SIG-M5 treated with dmso at 0.1 percent for 504 hours (cell line): ENCODE results near the gene HSPA6.
"Not testable (repeated sequence)": the region's sequence is repeated elsewhere in the genome, so short reads cannot be mapped to it uniquely, and the experiment has no call there.

Experiments
- DNase-seq: peaks from one replicate; lab custom pipeline; 2025; ENCODE audit not compliant: unreplicated experiment; lab: John Stamatoyannopoulos, UW

Gene HSPA6

GRCh38 chr1:161523817-161524741, at the start of gene HSPA6:
HSPA6 (plus strand) TSS chr1:161524540; CDS start chr1:161524659, 119 bp downstream.
- peak; percentile 82 for DNase-seq

DNA sequence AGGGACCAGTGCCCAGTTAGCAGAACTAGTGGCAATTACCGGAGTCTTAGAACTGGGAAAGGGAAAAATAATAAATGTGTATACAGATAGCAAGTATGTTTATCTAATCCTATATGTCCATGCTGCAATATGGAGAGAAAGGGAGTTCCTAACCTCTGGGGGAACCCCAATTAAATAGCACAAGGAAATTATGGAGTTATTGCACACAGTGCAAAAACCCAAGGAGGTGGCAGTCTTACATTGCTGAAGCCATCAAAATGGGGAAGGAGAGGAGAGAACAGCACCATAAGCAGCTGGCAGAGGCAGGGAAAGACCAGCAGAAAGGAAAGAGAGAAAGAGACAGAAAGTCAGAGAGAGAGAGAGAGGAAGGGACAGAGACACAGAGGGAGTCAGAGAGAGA, 46.6 kb upstream of the HSPA6 start:
- DNase-seq, result not testable (repeated sequence)

- DNase-seq, result no peak
Observed at GRCh38 chr1:161478985-161479384, 45.4 kb upstream of the HSPA6 start.

GRCh38 chr1:161480381-161481035, 43.8 kb upstream of the HSPA6 start:
- DNase-seq, result no peak

DNA sequence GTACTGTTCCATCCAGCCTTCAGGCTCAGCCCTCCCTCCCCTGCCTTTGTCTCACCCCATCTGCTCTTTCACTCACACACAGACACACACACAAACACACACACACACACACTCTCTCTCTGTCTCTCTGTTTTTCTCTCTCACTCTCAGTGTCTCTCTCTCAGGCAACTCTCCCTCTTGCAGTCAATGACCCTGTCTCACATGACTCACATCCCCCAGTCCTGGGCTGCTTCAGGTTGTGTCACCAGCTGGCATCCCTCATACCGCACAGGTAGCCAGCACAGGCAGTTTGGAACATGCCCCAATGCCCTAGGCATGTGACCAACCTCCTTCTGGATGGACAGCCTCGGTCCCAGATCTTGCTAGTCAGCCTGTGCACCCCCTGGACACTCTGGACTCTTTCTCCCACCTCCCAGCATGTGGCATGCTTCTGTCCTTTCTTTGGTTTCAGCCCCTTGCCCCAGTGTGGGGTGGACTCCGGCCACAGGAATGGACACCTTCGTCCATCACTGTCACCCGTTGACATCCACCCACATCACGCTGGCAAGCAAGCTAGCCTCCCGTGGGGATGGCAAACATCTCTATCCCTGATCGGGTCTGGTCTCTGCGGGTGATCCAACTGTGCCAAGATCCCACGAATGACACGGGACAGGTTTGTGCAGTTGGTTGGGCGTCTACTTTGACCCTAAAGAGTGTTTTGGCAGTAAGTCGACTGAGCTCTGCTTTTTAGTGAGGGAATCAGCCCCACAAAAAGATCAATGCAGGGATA, 42.5 kb upstream of the HSPA6 start:
- DNase-seq, result no peak

GRCh38 chr1:161482610-161483009, 41.7 kb upstream of the HSPA6 start:
- DNase-seq, result no peak

DNA sequence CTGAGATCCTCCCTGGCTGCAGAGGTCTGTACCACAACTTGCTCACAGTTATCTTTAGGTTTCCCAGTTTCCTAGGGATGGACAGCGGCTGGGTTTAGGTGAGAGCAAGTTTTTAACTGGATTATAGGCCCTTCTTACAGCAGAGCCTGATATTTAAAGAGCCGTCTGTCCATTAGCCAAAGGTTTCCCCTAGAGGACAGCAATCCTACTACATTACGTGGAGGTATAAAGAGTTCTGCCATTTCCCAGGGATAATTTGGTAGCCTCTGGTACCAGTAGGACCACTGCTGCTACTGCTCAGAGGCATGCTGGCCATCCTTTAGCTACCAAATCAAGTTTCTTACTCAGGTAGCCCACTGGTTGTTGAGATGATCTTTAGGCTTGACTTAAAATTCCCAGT, 41.0 kb upstream of the HSPA6 start:
- no peak for DNase-seq

- peak; percentile 53 for DNase-seq
Observed at GRCh38 chr1:161484613-161485012, 39.7 kb upstream of the HSPA6 start.

DNA sequence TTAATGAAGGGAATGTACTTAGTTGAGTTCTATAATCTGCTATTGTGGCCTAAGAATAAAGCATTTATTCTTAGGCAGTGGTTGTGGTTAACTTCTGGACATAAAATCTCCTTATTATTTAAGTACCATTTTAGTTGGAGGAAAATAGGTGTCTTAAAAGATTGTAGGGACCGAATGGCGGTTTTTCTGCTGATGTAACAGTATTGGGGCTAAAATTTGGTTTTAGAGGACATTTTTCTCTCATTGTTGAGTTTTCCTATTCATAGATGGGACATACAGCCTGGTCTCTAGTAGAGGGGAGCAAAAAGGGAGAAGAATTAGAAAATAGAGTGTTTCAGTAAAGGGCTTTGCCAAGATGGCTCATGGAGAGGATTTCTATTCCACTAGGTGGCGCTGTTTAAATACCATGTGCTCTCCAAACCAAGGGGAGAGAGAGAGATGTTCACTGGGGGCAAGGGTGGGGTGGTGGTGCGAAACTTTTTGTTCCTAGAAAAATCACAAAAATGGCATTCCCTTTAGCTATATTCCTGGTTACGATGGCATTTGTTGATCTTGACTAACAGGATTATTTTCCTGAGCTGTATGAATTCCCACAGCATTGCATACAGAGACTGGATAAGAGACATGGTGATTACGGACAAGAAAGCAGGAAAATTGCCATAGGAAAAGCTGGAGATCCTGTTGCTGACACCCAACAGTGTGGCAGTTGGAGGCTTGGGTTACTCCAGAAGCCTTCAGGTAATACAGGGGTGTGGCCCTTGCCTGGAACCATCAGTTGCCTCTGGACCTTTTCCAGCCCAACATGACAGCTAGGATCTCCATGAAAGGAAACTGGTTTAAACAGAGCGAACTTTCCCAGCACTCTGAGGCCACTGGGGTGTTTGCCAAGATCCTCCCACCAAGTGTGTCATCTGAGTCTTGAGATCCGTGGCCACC, 37.3 kb upstream of the HSPA6 start:
- peak; percentile 78 for DNase-seq

DNA sequence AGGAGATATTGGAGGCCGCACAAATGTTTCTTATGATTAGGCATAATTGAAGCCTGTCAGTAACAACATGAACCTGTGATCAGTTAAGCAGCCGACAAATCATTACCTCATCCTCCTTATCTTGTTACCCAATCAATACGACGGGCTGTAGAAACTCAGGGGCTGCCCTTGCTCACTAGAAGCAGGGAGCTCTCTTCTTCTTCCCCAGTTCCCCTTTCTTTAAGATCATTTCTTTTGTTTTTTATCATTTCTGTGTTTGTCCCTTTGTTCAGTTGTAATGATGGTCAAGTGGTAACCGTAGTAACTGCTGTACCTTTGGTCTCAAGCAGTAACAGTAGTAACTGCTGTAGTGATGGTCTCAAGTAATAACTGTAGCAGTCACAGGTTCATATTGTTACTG, 32.9 kb upstream of the HSPA6 start:
- DNase-seq, result peak; percentile 95

GRCh38 chr1:161492827-161493226, 31.5 kb upstream of the HSPA6 start:
- no peak for DNase-seq

GRCh38 chr1:161494091-161494735, 30.1 kb upstream of the HSPA6 start:
- DNase-seq, result no peak

DNA sequence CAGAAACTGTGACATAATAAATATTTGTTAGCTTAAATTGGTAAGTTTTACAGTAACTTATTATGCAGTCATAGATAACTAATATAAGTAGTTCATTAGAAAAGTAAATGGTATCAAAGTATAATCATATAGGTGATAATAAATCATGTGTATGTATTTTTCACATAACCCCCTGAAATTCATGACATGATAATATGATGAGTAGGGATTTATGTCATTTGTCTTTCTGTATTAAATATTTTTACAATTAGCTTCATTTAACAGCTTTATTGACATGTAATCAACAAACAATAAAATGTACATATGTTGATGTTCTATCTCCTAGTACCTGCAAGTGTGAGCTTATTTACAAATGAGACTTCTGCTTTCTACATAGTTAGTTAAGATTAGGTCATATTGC, 28.9 kb upstream of the HSPA6 start:
- no peak for DNase-seq

- DNase-seq, result no peak
Observed at GRCh38 chr1:161497961-161498360, 26.4 kb upstream of the HSPA6 start.

DNA sequence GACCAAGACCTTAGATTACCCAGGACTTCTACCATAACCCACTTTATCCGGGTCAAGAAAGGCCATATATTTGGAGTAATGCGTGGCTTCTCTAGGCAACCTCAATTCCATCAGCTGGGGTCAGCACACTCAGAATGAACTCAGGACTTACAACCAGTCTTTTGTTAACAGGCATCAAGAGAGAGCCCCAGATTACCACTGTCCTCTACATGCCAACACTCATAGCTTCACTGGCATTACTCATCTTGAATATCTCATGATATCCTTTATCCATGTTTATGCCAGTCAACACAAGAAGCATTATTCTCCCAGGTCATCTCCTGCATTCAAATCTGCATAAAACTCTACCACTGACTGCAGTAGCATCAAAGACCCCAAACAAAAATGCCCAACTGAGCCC, 25.7 kb upstream of the HSPA6 start:
- DNase-seq, result no peak

DNA sequence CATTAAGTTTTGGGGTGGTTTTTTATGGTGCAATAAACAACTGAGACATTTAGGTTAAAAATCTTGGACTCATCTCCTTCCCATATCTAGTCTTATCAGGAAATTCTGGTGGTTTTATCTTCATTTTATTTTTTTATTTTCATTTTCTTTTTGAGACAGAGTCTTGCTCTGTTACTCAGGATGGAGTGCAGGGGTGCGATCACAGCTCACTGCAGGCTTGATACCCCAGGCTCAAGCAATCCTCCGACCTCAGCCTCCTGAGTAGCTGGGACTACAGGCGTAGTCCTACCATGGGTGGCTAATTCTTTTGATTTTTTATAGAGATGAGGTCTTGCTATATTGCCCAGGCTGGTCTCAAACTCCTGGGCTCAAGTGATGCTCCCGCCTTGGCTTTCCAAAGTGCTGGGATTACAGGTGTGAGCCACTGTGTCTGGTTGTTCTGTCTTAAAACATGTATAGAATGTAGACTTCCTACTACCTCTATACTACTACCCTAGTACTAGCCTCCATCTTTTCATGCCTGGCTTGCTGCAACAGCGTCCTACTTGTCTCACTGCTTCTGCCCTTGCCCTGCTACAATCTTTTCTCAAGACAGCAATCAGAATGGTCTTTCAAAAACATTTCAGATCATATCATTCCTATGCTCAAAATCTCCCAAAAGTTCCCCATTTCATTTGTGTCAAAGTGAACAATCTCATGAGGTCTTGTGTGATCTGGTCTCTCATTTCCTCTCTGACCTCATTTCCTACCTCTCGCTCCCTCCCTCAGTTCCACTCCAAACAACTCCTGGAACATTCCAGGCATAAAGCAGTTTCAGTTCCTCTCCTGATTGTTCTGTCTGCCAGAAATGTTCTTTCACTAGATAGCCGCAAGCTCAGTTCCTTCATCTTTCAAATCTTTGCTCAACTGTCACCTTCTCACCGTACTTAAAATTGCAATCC, 25.0 kb upstream of the HSPA6 start:
- DNase-seq, result peak; percentile 87

GRCh38 chr1:161501234-161501633, 23.1 kb upstream of the HSPA6 start:
- no peak for DNase-seq

GRCh38 chr1:161502181-161502580, 22.2 kb upstream of the HSPA6 start:
- DNase-seq, result no peak
